GM23338 (cell line): ENCODE results near the gene CSF2. TPM values are rescaled to one million over a fixed set of nuclear protein-coding genes. Genes with fewer than 3 reads are reported as not detected.

Experiments
- CREB1 ChIP-seq: fragments of 250-450 bp; sonication (Bioruptor Pico); IDR thresholded peaks from 2 replicates; pipeline ENCODE4 v1.5.0; 2020; ENCODE audit warnings: low read depth, mild to moderate bottlenecking, moderate library complexity
- EZH2 ChIP-seq: fragments of 200-600 bp; sonication (generic); IDR thresholded peaks from one replicate; pipeline ENCODE4 v1.8.0; 2017; ENCODE audit warnings: antibody characterized with exemption, mild to moderate bottlenecking, low read depth; ENCODE audit not compliant: unreplicated experiment
- EZH2phosphoT487 ChIP-seq: fragments of 200-600 bp; sonication (generic); IDR thresholded peaks from one replicate; pipeline ENCODE4 v1.8.1; 2018; ENCODE audit warnings: antibody characterized with exemption; ENCODE audit not compliant: unreplicated experiment
- JUNB ChIP-seq: IDR thresholded peaks from one replicate; pipeline ENCODE4 v1.6.1; 2016; ENCODE audit warnings: antibody characterized with exemption; ENCODE audit not compliant: unreplicated experiment
- NANOG ChIP-seq: IDR thresholded peaks from 2 replicates; pipeline ENCODE4 v1.6.1; 2016; ENCODE audit warnings: antibody characterized with exemption, borderline replicate concordance
- POLR2AphosphoS5 ChIP-seq: IDR thresholded peaks from 2 replicates; pipeline ENCODE4 v1.6.1; 2016; ENCODE audit warnings: antibody characterized with exemption, low read depth
- ZNF114 ChIP-seq: fragments of 250-450 bp; sonication (Bioruptor Pico); IDR thresholded peaks from 2 replicates; pipeline ENCODE4 v1.5.0; 2020; ENCODE audit warnings: mild to moderate bottlenecking, moderate library complexity
- ZNF331 ChIP-seq: fragments of 250-450 bp; sonication (Bioruptor Pico); IDR thresholded peaks from 2 replicates; pipeline ENCODE4 v1.5.0; 2020; ENCODE audit warnings: low read depth, mild to moderate bottlenecking, moderate library complexity
- polyA plus RNA-seq: library from polyadenylated mRNA; unstranded; fragments of >200 nt; fragmentation: Nextera tagmentation; extraction: Ambion mirVana; gene quantifications from 2 replicates; pipeline ENCODE4 v1.2.1, GENCODE V29; 2016
- total RNA-seq: library from RNA; depleted of rRNA; stranded (reverse); fragments of >200 nt; shearing (Covaris generic); gene quantifications from 2 replicates; pipeline ENCODE4 v1.2.3, GENCODE V29; 2014
- TF ChIP-seq, protein P1 (sequence below): fragments of 250-450 bp; sonication (Bioruptor Pico); IDR thresholded peaks from 2 replicates; pipeline ENCODE4 v1.5.0; 2020; ENCODE audit warnings: mild to moderate bottlenecking, moderate library complexity
- TF ChIP-seq, protein P2 (sequence below): IDR thresholded peaks from one replicate; pipeline ENCODE4 v1.6.1; 2018; ENCODE audit warnings: antibody characterized with exemption; ENCODE audit not compliant: unreplicated experiment
- TF ChIP-seq, protein P3 (sequence below), 2 experiments: fragments of 200-600 bp in 1 of 2; sonication (generic) in 1 of 2; conservative IDR thresholded peaks; 2 replicates each; pipeline versions ENCODE4 v1.5.1 to v1.6.1; 2016 to 2017; ENCODE audit warnings: antibody characterized with exemption in 2 of 2, low read depth in 2 of 2, mild to moderate bottlenecking in 2 of 2, moderate library complexity in 1 of 2

The CSF2 gene
- total and polyA plus RNA-seq, 2 experiments from 2014 or later = not detected

DNA sequence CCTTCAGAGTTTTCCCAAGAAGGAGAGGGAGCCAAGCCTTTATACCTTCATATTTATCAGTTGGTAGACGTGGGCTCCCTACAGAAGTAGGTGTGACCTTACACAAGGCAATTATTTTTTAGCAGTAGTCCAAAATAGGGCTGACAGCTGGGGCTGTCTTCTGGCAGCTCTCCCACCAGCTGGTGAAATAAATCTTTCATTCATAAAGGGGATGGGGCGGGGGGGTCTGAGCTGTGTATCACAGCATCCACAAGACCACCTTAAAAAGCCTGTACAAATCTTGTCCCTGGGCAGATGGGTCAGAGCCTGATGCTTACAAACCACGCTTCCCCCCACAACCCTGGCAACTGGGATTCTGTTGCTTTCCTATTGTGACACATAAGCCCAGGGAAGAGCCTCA is 19.7 kb downstream of the CSF2 start (continued):
- TF ChIP-seq, protein P1, sequence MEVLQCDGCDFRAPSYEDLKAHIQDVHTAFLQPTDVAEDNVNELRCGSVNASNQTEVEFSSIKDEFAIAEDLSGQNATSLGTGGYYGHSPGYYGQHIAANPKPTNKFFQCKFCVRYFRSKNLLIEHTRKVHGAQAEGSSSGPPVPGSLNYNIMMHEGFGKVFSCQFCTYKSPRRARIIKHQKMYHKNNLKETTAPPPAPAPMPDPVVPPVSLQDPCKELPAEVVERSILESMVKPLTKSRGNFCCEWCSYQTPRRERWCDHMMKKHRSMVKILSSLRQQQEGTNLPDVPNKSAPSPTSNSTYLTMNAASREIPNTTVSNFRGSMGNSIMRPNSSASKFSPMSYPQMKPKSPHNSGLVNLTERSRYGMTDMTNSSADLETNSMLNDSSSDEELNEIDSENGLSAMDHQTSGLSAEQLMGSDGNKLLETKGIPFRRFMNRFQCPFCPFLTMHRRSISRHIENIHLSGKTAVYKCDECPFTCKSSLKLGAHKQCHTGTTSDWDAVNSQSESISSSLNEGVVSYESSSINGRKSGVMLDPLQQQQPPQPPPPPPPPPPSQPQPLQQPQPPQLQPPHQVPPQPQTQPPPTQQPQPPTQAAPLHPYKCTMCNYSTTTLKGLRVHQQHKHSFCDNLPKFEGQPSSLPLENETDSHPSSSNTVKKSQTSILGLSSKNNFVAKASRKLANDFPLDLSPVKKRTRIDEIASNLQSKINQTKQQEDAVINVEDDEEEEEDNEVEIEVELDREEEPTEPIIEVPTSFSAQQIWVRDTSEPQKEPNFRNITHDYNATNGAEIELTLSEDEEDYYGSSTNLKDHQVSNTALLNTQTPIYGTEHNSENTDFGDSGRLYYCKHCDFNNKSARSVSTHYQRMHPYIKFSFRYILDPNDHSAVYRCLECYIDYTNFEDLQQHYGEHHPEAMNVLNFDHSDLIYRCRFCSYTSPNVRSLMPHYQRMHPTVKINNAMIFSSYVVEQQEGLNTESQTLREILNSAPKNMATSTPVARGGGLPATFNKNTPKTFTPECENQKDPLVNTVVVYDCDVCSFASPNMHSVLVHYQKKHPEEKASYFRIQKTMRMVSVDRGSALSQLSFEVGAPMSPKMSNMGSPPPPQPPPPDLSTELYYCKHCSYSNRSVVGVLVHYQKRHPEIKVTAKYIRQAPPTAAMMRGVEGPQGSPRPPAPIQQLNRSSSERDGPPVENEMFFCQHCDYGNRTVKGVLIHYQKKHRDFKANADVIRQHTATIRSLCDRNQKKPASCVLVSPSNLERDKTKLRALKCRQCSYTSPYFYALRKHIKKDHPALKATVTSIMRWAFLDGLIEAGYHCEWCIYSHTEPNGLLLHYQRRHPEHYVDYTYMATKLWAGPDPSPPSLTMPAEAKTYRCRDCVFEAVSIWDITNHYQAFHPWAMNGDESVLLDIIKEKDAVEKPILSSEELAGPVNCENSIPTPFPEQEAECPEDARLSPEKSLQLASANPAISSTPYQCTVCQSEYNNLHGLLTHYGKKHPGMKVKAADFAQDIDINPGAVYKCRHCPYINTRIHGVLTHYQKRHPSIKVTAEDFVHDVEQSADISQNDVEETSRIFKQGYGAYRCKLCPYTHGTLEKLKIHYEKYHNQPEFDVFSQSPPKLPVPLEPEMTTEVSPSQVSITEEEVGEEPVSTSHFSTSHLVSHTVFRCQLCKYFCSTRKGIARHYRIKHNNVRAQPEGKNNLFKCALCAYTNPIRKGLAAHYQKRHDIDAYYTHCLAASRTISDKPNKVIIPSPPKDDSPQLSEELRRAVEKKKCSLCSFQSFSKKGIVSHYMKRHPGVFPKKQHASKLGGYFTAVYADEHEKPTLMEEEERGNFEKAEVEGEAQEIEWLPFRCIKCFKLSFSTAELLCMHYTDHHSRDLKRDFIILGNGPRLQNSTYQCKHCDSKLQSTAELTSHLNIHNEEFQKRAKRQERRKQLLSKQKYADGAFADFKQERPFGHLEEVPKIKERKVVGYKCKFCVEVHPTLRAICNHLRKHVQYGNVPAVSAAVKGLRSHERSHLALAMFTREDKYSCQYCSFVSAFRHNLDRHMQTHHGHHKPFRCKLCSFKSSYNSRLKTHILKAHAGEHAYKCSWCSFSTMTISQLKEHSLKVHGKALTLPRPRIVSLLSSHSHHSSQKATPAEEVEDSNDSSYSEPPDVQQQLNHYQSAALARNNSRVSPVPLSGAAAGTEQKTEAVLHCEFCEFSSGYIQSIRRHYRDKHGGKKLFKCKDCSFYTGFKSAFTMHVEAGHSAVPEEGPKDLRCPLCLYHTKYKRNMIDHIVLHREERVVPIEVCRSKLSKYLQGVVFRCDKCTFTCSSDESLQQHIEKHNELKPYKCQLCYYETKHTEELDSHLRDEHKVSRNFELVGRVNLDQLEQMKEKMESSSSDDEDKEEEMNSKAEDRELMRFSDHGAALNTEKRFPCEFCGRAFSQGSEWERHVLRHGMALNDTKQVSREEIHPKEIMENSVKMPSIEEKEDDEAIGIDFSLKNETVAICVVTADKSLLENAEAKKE (CRISPR knock-in tag) = no peak
- no peak for TF ChIP-seq ZNF331 (CRISPR knock-in tag)
- TF ChIP-seq CREB1 = no peak
- TF ChIP-seq NANOG = no peak
- TF ChIP-seq, protein P2, sequence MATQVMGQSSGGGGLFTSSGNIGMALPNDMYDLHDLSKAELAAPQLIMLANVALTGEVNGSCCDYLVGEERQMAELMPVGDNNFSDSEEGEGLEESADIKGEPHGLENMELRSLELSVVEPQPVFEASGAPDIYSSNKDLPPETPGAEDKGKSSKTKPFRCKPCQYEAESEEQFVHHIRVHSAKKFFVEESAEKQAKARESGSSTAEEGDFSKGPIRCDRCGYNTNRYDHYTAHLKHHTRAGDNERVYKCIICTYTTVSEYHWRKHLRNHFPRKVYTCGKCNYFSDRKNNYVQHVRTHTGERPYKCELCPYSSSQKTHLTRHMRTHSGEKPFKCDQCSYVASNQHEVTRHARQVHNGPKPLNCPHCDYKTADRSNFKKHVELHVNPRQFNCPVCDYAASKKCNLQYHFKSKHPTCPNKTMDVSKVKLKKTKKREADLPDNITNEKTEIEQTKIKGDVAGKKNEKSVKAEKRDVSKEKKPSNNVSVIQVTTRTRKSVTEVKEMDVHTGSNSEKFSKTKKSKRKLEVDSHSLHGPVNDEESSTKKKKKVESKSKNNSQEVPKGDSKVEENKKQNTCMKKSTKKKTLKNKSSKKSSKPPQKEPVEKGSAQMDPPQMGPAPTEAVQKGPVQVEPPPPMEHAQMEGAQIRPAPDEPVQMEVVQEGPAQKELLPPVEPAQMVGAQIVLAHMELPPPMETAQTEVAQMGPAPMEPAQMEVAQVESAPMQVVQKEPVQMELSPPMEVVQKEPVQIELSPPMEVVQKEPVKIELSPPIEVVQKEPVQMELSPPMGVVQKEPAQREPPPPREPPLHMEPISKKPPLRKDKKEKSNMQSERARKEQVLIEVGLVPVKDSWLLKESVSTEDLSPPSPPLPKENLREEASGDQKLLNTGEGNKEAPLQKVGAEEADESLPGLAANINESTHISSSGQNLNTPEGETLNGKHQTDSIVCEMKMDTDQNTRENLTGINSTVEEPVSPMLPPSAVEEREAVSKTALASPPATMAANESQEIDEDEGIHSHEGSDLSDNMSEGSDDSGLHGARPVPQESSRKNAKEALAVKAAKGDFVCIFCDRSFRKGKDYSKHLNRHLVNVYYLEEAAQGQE = no peak
- no peak for TF ChIP-seq EZH2phosphoT487
- TF ChIP-seq, protein P3, sequence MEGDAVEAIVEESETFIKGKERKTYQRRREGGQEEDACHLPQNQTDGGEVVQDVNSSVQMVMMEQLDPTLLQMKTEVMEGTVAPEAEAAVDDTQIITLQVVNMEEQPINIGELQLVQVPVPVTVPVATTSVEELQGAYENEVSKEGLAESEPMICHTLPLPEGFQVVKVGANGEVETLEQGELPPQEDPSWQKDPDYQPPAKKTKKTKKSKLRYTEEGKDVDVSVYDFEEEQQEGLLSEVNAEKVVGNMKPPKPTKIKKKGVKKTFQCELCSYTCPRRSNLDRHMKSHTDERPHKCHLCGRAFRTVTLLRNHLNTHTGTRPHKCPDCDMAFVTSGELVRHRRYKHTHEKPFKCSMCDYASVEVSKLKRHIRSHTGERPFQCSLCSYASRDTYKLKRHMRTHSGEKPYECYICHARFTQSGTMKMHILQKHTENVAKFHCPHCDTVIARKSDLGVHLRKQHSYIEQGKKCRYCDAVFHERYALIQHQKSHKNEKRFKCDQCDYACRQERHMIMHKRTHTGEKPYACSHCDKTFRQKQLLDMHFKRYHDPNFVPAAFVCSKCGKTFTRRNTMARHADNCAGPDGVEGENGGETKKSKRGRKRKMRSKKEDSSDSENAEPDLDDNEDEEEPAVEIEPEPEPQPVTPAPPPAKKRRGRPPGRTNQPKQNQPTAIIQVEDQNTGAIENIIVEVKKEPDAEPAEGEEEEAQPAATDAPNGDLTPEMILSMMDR (conservative IDR thresholded peaks at IDR 0.05; ENCODE audit: low read depth in 2 of 2) = no peak
- no peak for TF ChIP-seq ZNF114 (CRISPR knock-in tag)
- TF ChIP-seq EZH2 = no peak
- TF ChIP-seq JUNB = no peak
- TF ChIP-seq POLR2AphosphoS5 = no peak
